Astrocyte (in vitro differentiated cells and primary cell): Measurements from ENCODE around the gene CREB5.

Experiments
- EZH2 ChIP-seq: IDR thresholded peaks from 2 replicates; pipeline ENCODE4 v1.6.1; 2012; ENCODE audit warnings: mild to moderate bottlenecking, low read length, inconsistent platforms; ENCODE audit not compliant: insufficient read depth
- TF ChIP-seq, protein P1 (sequence below): IDR thresholded peaks from 2 replicates; pipeline ENCODE4 v1.5.1; 2011; ENCODE audit warnings: low read depth, mild to moderate bottlenecking, inconsistent platforms, low read length, moderate library complexity; ENCODE audit not compliant: insufficient read depth

DNA sequence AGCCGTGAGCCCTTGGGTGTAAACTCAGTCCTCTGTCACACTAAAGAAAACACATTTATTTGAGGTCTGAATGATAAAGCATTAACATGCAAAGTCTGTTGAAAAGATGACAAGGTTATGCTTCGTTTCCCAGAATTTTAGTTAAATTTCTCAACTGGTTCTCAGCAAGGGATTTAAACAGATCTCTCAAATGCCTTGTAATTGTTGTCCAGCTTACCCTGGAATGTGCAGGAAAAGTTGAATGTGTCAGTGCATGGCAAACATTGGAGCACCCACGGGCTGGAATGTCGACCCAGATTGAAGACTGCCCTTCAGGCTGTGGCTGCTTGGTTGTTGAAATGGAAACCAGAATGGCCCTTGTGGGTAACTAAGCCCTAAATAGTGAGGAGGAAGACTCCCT is 354.0 kb downstream of the CREB5 start:
- TF ChIP-seq, protein P1, sequence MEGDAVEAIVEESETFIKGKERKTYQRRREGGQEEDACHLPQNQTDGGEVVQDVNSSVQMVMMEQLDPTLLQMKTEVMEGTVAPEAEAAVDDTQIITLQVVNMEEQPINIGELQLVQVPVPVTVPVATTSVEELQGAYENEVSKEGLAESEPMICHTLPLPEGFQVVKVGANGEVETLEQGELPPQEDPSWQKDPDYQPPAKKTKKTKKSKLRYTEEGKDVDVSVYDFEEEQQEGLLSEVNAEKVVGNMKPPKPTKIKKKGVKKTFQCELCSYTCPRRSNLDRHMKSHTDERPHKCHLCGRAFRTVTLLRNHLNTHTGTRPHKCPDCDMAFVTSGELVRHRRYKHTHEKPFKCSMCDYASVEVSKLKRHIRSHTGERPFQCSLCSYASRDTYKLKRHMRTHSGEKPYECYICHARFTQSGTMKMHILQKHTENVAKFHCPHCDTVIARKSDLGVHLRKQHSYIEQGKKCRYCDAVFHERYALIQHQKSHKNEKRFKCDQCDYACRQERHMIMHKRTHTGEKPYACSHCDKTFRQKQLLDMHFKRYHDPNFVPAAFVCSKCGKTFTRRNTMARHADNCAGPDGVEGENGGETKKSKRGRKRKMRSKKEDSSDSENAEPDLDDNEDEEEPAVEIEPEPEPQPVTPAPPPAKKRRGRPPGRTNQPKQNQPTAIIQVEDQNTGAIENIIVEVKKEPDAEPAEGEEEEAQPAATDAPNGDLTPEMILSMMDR = no peak
- TF ChIP-seq EZH2 = no peak
